ENCODE measurements around the gene CHMP3. TPM values are rescaled to one million over a fixed set of nuclear protein-coding genes. Genes with fewer than 3 reads are reported as not detected.
A peak's percentile ranks its signal among the peaks of the same experiment; 100 is the strongest.

CHMP3 gene
- total RNA-seq, 2 experiments from 2014 or later = 8.5 to 27.2 TPM

DNA sequence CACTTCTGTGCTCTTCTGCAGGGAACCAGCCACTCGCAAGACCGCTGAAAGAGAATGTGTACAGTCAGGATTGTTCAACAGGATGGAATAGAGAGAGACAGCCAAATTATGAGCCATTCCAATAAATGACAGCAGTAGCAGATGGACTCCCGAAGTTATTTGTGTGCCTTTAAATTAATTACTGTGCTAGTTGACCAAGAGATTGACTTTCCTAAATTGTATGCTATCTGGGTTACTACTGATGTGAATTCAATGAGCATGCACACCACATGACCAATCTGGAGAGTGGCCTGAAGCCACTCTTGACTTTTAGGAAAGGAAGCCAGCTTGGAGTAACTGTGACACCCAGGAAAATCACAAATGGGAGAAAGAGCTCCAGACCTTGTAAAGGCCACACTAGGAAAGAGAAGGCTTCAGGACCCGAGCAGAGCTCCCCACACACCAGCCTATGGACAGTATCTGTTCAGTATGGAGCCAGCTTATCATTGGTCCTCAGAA lies 52.8 kb downstream of the CHMP3 start:
- H3K9me3 ChIP-seq (ENCODE audit: low read length) = no peaks in the 10 kb centered on the region
- BruUV-seq (replicated peaks) = no TSS peak
- ChIA-PET POLR2A (interaction anchor here (0.5 kb wide), 1 partner anchor 707 kb away, joined by 4 read pairs; no protein-coding TSS in a partner anchor), CTCF (ENCODE audit: unreplicated experiment) (no interaction called here)
- intact Hi-C loops (cut with micrococcal nuclease; ENCODE audit: unreplicated experiment) = no loop called here
- no peaks in the 10 kb centered on the region for H3K9me2 ChIP-seq (ENCODE audit: insufficient read depth, low read length)
- H4K20me1 ChIP-seq (ENCODE audit: insufficient read depth, low read length) = no peaks in the 10 kb centered on the region
- no peak for TF ChIP-seq EZH2phosphoT487 (IDR thresholded peaks at IDR 0.05; ENCODE audit: borderline replicate concordance, low read depth, low read length)
- TF ChIP-seq, protein P1, sequence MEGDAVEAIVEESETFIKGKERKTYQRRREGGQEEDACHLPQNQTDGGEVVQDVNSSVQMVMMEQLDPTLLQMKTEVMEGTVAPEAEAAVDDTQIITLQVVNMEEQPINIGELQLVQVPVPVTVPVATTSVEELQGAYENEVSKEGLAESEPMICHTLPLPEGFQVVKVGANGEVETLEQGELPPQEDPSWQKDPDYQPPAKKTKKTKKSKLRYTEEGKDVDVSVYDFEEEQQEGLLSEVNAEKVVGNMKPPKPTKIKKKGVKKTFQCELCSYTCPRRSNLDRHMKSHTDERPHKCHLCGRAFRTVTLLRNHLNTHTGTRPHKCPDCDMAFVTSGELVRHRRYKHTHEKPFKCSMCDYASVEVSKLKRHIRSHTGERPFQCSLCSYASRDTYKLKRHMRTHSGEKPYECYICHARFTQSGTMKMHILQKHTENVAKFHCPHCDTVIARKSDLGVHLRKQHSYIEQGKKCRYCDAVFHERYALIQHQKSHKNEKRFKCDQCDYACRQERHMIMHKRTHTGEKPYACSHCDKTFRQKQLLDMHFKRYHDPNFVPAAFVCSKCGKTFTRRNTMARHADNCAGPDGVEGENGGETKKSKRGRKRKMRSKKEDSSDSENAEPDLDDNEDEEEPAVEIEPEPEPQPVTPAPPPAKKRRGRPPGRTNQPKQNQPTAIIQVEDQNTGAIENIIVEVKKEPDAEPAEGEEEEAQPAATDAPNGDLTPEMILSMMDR (conservative IDR thresholded peaks at IDR 0.05; ENCODE audit: low read length) = no peak
- DNase-seq (ENCODE audit: low spot score) = no peak
- no peak overlapping the region for H3K4me3 ChIP-seq (ENCODE audit: low read depth, low read length, poor library complexity, severe bottlenecking)
- peaks cover 28% of the 10 kb centered on the region for H3K36me3 ChIP-seq (ENCODE audit: insufficient read depth, low read length)
- H3K4me2 ChIP-seq (ENCODE audit: low read length) = no peak overlapping the region
- H3K79me2 ChIP-seq (ENCODE audit: insufficient read depth, low read depth, low read length) = no peaks in the 10 kb centered on the region
- H3K27ac ChIP-seq (ENCODE audit: low read depth, low read length, poor library complexity, severe bottlenecking) = no peak overlapping the region
- H3K4me1 ChIP-seq (ENCODE audit: insufficient read depth, low read length, poor library complexity, severe bottlenecking) = no peaks in the 10 kb centered on the region
- no peak overlapping the region for H2AFZ ChIP-seq (ENCODE audit: low read length)

DNA sequence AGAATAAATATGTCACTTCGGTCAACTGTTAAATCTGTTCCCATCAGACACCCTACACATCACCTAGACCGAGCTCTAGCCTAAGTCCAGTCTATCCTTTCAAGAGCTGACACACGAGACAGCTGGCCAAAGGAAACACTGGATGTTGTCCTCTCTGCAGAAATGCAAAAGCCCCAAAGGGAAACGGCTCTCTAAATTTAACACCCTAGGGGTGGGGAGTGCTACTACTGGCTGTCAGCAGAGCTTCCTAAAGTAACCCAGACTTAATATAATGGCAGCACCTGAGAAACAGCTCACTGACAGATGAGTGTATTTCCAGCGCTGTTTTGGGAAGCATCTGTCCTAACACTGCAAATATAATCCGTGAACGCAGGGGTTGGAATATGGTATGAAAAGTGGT lies 55.6 kb downstream of the CHMP3 start:
- no peak for DNase-seq (ENCODE audit: low spot score)
- H3K36me3 ChIP-seq (ENCODE audit: insufficient read depth, low read length) = peaks cover 38% of the 10 kb centered on the region
- H3K9me2 ChIP-seq (ENCODE audit: insufficient read depth, low read length) = no peaks in the 10 kb centered on the region
- TF ChIP-seq, protein P1 (conservative IDR thresholded peaks at IDR 0.05; ENCODE audit: low read length) = no peak
- no peak for TF ChIP-seq EZH2phosphoT487 (IDR thresholded peaks at IDR 0.05; ENCODE audit: borderline replicate concordance, low read depth, low read length)
- no TSS peak for BruUV-seq (replicated peaks)
- no peak overlapping the region for H3K4me3 ChIP-seq (ENCODE audit: low read depth, low read length, poor library complexity, severe bottlenecking)
- H3K27ac ChIP-seq (ENCODE audit: low read depth, low read length, poor library complexity, severe bottlenecking) = no peak overlapping the region
- H3K79me2 ChIP-seq (ENCODE audit: insufficient read depth, low read depth, low read length) = no peaks in the 10 kb centered on the region
- no peak overlapping the region for H2AFZ ChIP-seq (ENCODE audit: low read length)
- H4K20me1 ChIP-seq (ENCODE audit: insufficient read depth, low read length) = no peaks in the 10 kb centered on the region
- no peaks in the 10 kb centered on the region for H3K9me3 ChIP-seq (ENCODE audit: low read length)
- intact Hi-C loops (cut with micrococcal nuclease; ENCODE audit: unreplicated experiment) = no loop called here
- ChIA-PET CTCF (ENCODE audit: unreplicated experiment) (no interaction called here), POLR2A (no interaction called here)
- no peaks in the 10 kb centered on the region for H3K4me1 ChIP-seq (ENCODE audit: insufficient read depth, low read length, poor library complexity, severe bottlenecking)
- no peak overlapping the region for H3K4me2 ChIP-seq (ENCODE audit: low read length)

DNA sequence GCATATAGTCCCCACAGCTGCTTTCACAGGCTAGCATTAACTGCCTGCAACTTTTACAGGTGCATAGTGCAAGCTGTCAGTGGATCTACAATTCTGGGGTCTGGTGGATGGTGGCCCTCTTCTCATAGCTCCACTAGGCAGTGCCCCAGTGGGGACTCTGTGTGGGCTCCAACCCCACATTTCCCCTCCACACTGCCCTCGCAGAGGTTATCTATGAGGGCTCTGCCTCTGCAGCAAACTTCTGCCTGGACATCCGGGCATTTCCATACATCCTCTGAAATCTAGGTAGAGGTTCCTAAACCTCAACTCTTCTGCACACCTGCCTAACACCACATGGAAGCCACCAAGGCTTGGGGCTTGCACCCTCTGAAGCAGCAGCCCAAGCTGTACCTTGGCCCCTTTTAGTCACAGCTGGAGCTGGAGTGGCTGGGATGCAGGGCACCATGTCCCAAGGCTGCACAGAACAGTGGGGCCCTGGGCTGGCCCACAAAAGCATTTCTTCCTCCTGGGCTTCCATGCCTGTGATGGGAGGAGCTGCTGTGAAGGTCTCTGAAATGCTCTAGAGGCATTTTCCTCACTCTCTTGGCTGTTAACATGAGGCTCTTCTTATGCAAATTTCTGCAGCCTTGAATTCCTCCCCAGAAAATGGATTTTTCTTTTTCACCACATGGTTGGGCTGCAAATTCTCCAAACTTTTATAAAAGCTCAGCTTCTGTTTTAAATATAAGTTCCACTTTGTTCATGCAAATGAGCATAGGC lies 62.7 kb downstream of the CHMP3 start:
- no peaks in the 10 kb centered on the region for H3K9me2 ChIP-seq (ENCODE audit: insufficient read depth, low read length)
- no peak overlapping the region for H3K4me3 ChIP-seq (ENCODE audit: low read depth, low read length, poor library complexity, severe bottlenecking)
- H3K4me1 ChIP-seq (ENCODE audit: insufficient read depth, low read length, poor library complexity, severe bottlenecking) = no peaks in the 10 kb centered on the region
- POLR2A ChIA-PET = no interaction called here
- BruUV-seq (replicated peaks) = no TSS peak
- CTCF ChIA-PET (ENCODE audit: unreplicated experiment) = no interaction called here
- TF ChIP-seq EZH2phosphoT487 (IDR thresholded peaks at IDR 0.05; ENCODE audit: borderline replicate concordance, low read depth, low read length) = no peak
- TF ChIP-seq, protein P1 (conservative IDR thresholded peaks at IDR 0.05; ENCODE audit: low read length) = no peak
- intact Hi-C loops (cut with micrococcal nuclease; ENCODE audit: unreplicated experiment) = no loop called here
- no peaks in the 10 kb centered on the region for H4K20me1 ChIP-seq (ENCODE audit: insufficient read depth, low read length)
- peaks cover 62% of the 10 kb centered on the region for H3K36me3 ChIP-seq (ENCODE audit: insufficient read depth, low read length)
- H3K79me2 ChIP-seq (ENCODE audit: insufficient read depth, low read depth, low read length) = no peaks in the 10 kb centered on the region
- H3K27ac ChIP-seq (ENCODE audit: low read depth, low read length, poor library complexity, severe bottlenecking) = no peak overlapping the region
- peaks cover 12% of the 10 kb centered on the region for H3K9me3 ChIP-seq (ENCODE audit: low read length)
- H3K4me2 ChIP-seq (ENCODE audit: low read length) = no peak overlapping the region
- H2AFZ ChIP-seq (ENCODE audit: low read length) = no peak overlapping the region
- peak; percentile 34 for DNase-seq (ENCODE audit: low spot score)

Measured in OCI-LY7 (cell line).